Renal cortex interstitium (tissue), 11 donors: ENCODE results near the gene FEM1B. TPM values are rescaled to one million over a fixed set of nuclear protein-coding genes. Genes with fewer than 3 reads are reported as not detected.

Experiments used
- DNase-seq, 11 donors: peaks; one replicate each; pipeline ENCODE4 v3.0.0-alpha.2; 2013; ENCODE audit warnings: low read depth in 9 of 11, low spot score in 4 of 11; ENCODE audit errors: extremely low read depth in 1 of 11
- polyA plus RNA-seq, 3 donors: library from polyadenylated mRNA; unstranded; fragments of 120-200 nt; gene quantifications; one replicate each; pipeline ENCODE4 v1.2.1, GENCODE V29; 2013; ENCODE audit not compliant: insufficient read length in 3 of 3

The FEM1B gene
- polyA plus RNA-seq, 3 donors: 55.9 to 61.8 (median 56.0) TPM

DNA sequence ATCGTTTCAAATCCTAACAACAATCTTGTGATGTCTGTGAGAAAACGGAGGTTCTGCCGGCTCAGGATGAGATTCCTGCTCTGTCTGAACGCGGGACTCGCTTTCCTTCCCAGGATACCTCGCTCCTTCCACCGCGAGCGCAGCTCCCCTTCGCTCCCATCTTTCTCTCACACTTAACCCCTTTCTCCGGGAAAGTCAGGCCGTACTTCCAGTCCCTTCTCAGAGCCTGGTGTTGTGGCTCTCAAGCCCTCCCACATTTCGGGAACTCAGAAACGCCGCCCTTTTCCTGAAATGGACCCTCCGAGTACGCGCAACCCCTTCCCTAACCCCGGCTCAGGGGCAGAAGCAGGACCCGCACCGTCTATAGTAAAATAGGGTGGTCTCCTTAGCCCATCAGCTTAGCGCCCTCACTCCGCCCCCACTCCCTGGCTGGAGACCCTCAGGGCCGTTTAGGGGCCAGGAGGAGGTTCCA, 378 bp upstream of the FEM1B start:
- peak in 6 of 11 donors; percentile 44 to 68 (median 53) for DNase-seq

DNA sequence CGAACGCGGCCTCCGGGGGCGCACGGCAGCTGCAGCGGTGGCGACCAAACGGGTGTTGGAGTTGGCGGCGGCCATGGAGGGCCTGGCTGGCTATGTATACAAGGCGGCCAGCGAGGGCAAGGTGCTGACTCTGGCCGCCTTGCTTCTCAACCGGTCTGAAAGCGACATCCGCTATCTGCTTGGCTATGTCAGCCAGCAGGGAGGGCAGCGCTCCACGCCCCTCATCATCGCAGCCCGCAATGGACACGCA, 725 bp downstream of the FEM1B start:
- peak in 4 of 11 donors; percentile 35 to 56 (median 37) for DNase-seq

DNA sequence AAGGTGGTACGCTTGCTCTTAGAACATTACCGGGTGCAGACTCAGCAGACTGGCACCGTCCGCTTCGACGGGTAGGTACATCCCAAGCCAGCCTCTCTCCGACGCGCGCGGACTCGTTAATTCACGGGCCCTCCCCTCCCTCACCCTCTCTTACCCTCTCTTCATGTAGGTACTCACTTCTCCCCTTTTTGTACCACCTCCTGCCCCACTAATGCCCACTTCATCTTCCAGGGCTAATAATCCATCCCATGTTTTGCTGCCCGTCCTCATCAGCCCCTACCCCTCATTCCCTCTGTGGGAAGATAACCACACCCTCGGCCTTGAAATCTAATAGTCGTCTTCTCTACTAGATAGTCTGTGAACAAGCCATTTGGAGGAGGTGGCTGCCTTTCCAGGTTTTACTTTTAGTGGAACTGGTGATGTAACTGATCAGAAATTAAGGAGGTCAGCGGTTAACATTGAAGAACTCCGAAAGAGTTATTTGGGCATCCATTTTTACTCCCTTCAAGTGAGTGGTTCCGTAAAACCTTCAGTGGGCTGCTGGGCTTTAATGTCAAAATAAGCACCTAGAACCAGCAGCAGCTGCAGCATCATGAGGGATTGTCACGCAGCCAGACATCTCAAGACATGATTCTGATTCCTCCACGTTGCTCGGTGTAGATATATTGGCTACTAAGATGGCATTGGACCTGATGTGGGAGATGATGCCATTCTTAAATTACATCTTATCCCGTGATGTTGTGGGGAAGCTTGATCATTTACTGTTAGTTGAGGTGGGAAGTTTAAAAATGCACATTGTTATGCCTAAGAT, 1.3 kb downstream of the FEM1B start:
- DNase-seq: peak in 7 of 11 donors; percentile 21 to 47 (median 22)

DNA sequence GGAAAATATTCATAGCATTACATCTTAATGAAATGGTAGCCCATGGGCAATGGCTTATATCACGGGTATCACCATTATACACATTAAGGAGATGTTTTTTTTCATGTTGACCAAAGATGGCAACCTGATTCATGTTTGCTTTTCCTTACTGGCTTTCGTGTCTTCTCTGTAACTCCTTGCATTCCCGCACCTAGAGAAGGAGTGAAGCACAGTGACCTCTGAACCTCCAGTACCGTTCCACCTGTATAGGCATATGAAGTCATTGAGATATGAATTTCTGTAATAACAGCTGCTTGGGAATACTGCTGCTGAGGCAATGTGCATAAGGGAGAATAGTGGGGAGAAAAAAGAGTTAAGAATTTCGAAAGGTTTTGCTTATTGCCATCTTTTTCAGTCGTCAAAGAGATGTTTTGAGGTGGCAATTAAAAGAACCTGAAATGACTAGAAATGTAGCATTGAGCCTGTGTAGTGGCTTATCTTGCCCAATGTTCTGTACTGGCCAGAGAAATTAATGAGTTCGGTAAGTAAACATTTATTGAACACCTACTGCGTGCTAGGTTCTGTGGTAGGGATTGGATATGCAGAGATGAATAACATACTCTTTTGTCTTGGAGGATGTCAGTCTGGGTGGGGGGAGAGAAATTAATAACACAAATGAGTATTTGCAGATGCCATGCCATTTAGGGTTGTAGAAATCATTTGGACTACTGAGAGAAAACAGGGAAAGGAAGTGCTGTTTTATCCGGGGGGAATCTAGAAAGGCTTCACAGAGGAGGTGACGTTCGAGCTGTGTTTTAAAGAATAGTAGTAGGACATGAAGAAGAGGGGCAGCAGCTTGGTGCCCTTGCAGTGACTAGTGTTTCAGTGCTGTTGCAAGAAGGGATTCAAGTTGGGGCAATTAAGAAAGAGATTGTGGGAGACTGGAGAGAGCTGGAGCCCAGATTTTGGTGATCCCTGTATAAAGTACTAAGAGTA, 2.5 kb downstream of the FEM1B start:
- DNase-seq: no peak

DNA sequence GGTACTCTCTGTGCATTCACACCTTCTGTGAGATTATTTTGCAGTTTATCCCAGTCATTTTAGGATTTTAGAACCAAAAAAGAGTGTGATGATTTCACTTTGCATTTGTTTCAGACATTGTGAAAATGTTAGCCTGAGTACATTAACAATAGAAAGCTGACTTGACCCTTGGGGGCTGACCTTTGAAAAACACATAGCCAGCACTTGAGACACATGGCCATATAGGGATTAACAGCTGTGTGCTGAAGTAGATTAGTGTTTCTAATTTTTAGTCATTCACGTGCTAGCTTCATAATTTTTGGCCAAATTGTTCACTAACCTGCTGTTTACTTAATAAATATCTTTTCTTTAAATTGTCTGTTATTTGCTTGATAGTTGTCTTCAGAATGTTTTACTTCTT, 3.5 kb downstream of the FEM1B start:
- no peak for DNase-seq

DNA sequence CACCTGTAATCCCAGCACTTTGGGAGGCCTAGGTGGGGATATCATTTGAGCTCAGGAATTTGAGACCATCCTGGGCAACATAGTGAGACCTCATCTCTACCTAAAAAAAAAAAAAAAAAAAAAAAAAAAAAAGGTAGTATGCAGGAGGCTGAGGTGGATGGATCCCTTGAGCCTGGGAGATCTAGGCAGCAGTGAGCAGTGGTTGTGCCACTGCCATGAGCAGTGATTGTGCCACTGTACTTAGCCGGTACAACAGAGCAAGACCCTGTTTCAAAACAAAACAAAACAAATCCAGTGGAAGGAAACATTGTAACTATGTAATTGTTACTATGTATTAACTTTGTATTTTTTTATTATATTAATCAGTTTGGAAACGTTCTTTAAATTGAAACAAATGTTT, 5.9 kb downstream of the FEM1B start:
- DNase-seq: no peak

DNA sequence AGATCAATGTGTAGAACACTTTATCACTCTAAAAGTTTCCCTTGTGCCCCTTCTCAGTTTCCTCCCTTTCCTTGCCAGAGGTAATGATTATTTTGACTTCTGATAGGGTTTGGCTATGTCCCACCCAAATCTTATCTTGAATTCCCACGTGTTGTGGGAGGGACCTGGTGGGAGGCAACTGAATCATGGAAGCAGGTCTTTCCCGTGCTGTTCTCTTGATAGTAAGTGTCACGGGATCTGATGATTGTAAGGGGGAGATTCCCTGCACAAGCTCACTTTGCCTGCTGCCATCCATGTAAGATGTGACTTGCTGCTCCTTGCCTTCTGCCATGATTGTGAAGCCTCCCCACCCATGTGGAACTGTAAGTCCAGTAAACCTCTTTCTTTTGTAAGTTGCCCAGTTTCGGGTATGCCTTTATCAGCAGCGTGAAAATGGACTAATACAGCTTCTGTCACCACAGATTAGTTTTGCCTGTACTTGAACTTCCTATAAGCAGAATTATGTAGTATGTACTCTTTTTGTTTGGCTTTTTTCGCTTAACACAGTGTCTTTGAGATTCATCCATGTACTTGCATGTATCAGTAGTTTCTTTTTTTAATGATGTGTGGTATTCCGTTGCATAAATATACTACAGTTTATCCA, 7.2 kb downstream of the FEM1B start:
- DNase-seq: no peak

DNA sequence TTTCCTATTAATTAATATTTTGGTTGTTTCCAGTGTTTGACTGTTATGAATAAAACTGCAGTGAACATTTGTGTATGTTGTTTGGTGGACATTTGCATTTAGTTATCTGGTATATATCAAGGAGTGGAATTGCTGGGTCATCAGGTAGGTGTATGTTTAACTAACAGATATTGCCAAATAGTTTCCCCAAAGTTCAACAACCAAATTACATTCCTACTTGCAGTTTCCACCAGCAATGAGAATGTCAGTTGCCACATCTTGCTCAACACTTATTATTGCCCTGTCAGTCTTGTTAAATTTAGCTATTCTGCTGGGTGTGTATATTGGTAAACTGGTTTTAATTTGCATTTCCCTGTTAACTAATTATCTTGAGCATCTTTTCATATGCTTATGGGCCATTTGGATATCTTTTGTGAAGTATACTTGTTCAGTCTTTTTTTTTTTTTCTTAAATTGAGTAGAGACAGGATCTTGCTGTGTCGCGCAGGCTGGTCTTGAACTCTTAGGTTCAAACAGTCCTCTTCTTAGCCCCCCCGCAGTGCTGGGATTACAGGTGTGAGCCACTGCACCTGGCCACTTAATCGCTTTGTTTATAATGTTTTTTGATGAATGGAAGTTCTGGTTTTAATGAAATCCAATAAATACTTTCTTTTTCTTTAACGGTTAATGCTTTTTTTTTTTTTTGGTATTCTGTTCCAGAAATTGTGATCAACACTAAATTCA, 7.9 kb downstream of the FEM1B start:
- no peak for DNase-seq

DNA sequence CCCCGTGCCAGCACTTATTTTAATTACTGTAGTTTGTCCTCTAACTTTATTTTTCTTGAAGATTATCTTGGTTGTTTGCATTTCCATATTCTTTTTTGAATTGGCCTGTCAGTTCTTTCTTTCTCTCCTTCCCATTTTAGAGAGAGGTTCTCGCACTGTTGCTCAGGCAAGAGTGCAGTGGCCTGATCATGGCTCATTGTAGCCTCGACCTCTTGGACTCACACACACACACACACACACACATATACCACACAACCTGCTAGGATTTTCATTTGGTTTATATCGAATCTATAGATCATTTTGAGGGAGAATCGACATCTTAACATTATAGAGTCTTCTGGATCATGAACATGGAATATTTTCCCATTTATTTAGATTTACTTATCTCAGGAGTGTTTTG, 8.7 kb downstream of the FEM1B start:
- DNase-seq: no peak

DNA sequence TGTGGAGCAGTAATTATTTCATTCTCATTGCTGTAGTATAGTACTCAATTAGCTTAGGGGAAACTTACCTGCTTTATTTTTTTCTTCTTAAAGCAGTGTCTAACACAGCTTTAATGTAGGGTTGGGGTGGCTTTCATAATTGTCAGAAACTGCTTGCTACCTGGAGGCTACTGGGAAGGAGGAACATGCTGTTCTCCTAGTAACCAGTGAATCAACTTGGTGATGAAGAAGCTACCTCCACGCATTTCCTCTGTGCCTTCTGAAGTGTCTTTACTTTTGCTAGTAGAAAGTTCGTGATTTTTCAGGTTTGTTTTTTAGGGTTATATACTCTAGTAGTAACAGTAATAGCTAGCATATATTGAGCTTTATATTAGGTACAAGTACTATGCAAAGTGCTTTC, 11.5 kb downstream of the FEM1B start:
- no peak for DNase-seq

DNA sequence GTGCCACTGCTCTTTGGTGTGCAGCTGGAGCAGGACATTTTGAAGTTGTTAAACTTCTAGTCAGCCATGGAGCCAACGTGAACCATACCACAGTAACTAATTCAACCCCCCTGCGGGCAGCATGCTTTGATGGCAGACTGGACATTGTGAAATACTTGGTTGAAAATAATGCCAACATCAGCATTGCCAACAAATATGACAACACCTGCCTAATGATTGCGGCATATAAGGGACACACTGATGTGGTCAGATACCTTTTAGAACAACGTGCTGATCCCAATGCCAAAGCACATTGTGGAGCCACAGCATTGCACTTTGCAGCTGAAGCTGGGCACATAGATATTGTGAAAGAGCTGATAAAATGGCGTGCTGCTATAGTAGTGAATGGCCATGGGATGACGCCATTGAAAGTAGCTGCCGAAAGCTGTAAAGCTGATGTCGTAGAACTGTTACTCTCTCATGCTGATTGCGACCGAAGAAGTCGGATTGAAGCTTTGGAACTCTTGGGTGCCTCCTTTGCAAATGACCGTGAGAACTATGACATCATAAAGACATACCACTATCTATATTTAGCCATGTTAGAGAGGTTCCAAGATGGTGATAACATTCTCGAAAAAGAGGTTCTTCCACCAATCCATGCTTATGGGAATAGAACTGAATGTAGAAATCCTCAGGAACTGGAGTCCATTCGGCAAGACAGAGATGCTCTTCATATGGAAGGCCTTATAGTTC, 12.2 kb downstream of the FEM1B start:
- no peak for DNase-seq

DNA sequence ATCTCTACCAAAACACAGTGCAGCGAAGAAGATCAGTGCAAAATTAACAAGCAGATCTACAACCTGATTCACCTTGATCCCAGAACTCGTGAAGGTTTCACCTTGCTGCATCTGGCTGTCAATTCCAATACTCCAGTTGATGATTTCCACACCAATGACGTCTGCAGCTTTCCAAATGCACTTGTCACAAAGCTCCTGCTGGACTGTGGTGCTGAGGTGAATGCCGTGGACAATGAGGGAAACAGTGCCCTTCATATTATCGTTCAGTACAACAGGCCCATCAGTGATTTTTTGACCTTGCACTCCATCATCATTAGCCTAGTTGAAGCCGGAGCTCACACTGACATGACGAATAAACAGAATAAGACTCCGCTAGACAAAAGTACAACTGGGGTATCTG, 13.2 kb downstream of the FEM1B start:
- no peak for DNase-seq

DNA sequence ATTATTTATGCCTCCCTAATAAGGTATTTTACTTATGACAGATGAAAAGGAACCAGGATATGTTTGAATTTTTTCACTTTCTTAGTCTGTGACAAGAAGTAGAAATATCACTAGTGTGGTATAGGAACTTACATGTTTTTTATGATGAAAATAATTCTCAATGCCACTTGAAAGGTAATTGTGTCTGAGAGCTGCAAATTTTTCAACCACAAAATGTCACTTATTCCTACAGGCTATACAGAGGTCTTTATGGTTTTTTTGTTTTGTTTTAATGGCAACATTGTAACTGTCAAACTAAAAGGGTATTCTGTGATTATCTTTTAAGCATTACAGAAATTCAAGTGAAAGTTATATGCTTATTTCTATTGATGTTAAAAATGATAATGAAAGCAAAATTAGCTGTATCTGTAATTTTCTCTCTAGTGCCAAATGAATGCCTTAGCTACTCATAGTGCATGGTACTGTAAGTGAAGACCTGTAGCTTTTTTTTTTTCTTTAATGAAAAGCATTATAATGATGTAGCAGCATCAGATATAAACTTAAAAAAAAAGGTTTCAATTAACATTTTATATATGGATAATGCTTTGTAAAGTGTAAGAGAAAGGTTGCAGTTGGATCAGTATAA, 14.7 kb downstream of the FEM1B start:
- DNase-seq: no peak

DNA sequence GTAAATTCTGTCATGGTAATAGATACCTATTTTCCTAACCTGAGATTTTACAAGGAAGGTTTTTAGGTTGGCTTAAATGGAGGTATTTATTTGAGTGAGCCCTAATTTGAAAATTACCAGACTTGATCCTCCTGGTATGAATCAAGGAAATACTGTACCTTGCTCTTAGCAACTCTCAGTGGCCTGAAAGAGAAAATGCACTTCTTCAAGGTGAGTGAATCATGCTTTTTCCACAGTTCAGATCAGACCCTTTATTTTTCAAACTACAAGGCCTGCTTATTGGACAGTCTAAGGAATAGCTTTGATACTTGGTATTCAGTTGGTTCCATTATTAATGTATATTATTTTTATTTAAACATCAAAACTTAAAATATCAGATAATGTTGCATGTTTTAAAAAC, 15.4 kb downstream of the FEM1B start:
- DNase-seq: no peak

DNA sequence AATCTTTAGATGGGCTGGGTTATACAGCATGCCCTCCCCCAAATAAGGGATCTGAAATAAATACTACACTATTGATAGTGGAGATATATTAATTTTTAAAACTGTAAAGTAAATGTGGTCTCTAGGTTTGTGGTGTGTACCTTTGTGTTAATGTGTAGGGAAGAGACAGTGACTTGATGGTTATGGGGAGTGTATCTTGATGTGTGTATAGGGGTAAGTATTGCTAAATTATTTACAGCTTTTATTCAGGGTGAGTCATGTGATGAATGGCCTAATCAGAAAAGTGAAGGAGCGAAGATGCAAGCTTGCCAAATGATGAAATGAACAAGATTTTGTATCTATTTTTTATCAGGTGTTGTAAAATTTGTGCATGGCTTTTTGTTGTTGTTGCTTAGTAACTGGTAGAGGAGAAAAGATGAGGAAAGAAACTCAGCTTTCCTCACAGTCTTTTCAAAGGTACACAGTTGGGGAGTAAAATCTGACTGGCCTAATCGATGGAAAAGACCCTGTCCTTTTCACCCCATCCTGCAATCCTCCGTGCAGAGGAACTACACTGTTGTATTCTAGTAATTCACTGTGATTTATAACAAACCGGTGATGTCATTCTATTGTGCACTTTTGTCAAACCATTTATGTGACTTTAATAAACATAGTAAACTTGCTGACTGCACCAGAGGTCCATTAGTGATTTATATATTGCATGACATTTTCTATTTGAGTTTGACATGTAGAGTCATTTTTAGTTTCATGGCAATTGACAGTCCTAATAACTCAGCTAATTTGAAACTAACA, 17.7 kb downstream of the FEM1B start:
- DNase-seq: no peak

DNA sequence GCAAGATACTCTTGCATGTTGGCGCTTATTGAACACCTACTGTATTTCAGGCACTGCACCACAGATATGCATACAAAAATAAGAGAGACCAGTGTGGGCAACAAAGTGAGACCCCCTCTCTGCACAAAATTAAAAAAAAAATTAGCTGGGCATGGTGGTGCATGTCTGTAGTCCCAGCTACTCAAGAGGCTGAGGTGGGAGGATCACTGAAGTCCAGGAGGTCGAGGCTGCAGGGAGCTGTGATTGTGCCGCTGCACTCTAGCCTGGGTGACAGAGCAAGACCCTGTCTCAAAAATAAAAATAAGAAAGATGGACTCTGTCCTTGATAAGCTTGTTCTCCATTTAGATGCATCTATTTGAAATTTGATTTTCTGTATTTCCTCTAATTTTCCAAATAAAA, 20.8 kb downstream of the FEM1B start:
- no peak for DNase-seq

DNA sequence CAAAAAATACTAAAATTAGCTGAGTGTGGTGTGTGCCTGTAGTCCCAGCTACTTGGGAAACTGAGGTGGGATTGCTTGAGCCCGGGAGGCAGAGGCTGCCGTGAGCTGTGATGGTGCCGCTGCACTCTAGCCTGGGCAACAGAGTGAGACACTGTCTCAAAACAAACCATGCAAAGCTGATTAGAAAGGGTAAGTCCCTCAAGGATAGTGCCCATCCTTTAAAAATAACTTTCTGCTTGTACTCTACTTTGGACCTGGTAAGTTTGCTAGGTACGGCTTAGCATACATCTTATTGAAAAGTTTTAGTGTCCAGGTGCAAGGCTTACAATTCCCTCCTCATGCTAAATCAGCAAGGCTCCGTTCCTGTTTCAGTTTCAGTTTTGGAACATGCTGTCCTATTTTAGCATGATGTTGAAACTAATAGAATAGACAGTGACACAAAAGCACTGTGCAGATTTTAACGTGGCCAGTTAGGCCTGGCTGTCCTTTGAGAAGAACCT, 21.4 kb downstream of the FEM1B start:
- no peak for DNase-seq
